ENCODE results near the gene CERS3.
"Not testable (repeated sequence)": the region's sequence is repeated elsewhere in the genome, so short reads cannot be mapped to it uniquely, and the experiment has no call there.

CERS3 gene

GRCh38 chr15:100464888-100465287 is 63.9 kb downstream of the CERS3 start:
- no peak for DNase-seq (ENCODE audit: low spot score)

- DNase-seq (ENCODE audit: low spot score), result no peak
These were observed 64.5 kb downstream of the CERS3 start for GRCh38 chr15:100464256-100464655.

GRCh38 chr15:100463515-100463914 is 65.2 kb downstream of the CERS3 start:
- DNase-seq (ENCODE audit: low spot score), result no peak

GRCh38 chr15:100461049-100461448 is 67.7 kb downstream of the CERS3 start:
- no peak for DNase-seq (ENCODE audit: low spot score)

GRCh38 chr15:100457201-100457600 is 71.5 kb downstream of the CERS3 start:
- DNase-seq (ENCODE audit: low spot score), result no peak

GRCh38 chr15:100454148-100454547 is 74.6 kb downstream of the CERS3 start:
- DNase-seq (ENCODE audit: low spot score), result no peak

GRCh38 chr15:100448481-100448880 is 80.3 kb downstream of the CERS3 start:
- no peak for DNase-seq (ENCODE audit: low spot score)

- DNase-seq (ENCODE audit: low spot score), result not testable (repeated sequence)
These were observed 87.7 kb downstream of the CERS3 start for GRCh38 chr15:100441063-100441462.

GRCh38 chr15:100439514-100439913 is 89.2 kb downstream of the CERS3 start:
- DNase-seq (ENCODE audit: low spot score), result no peak

- peak; percentile 76 for DNase-seq (ENCODE audit: low spot score)
These were observed 90.2 kb downstream of the CERS3 start for GRCh38 chr15:100438570-100438969.

GRCh38 chr15:100437261-100437660 is 91.5 kb downstream of the CERS3 start:
- no peak for DNase-seq (ENCODE audit: low spot score)

- no peak for DNase-seq (ENCODE audit: low spot score)
These were observed 94.2 kb downstream of the CERS3 start for GRCh38 chr15:100434561-100434960.

- DNase-seq (ENCODE audit: low spot score), result no peak
These were observed 94.7 kb downstream of the CERS3 start for GRCh38 chr15:100434038-100434437.

GRCh38 chr15:100433304-100433703 is 95.4 kb downstream of the CERS3 start:
- no peak for DNase-seq (ENCODE audit: low spot score)

GRCh38 chr15:100430411-100430810 is 98.3 kb downstream of the CERS3 start:
- no peak for DNase-seq (ENCODE audit: low spot score)

- no peak for DNase-seq (ENCODE audit: low spot score)
These were observed 99.5 kb downstream of the CERS3 start for GRCh38 chr15:100429116-100429728.

GRCh38 chr15:100426937-100427336 is 101.8 kb downstream of the CERS3 start:
- no peak for DNase-seq (ENCODE audit: low spot score)

GRCh38 chr15:100405179-100405578 is 123.6 kb downstream of the CERS3 start:
- DNase-seq (ENCODE audit: low spot score), result no peak

- DNase-seq (ENCODE audit: low spot score), result no peak
These were observed 127.8 kb downstream of the CERS3 start for GRCh38 chr15:100400996-100401395.

- DNase-seq (ENCODE audit: low spot score), result no peak
These were observed 133.9 kb downstream of the CERS3 start for GRCh38 chr15:100394736-100395440.

- no peak for DNase-seq (ENCODE audit: low spot score)
These were observed 135.7 kb downstream of the CERS3 start for GRCh38 chr15:100393008-100393407.

GRCh38 chr15:100385300-100386050 is 143.3 kb downstream of the CERS3 start:
- no peak for DNase-seq (ENCODE audit: low spot score)

GRCh38 chr15:100384108-100384410 is 144.7 kb downstream of the CERS3 start:
- DNase-seq (ENCODE audit: low spot score), result no peak

All from Ammon's horn (tissue), 1 donor.